IPS-18c (cell line): ENCODE measurements around the gene CCK.

Source experiments
- H3K4me3 ChIP-seq: 2 replicates; pipeline ENCODE4 v1.7.0; 2013; ENCODE audit warnings: low read depth, mild to moderate bottlenecking, low read length, moderate library complexity; ENCODE audit not compliant: insufficient read depth
- H3K9me3 ChIP-seq: one replicate; pipeline ENCODE4 v1.6.1; 2013; ENCODE audit warnings: mild to moderate bottlenecking, low read length, moderate library complexity; ENCODE audit not compliant: control insufficient read depth, insufficient read depth

CCK gene

DNA sequence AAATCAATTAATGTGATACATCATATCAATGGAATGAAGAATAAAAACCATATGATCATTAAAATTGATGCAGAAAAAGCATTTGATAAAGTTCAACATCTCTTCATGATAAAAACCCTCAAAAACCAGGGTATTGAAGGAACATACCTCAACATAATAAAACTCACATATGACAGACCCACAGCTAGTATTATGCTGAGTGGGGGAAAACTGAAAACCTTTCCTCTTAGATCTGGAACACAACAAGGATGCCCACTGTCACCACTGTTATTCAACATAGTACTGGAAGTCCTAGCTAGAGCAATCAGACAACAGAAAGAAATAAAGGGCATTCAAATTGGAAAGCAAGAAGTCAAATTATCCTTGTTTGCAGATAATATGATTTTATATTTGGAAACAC is 30.5 kb downstream of the CCK start:
- H3K9me3 ChIP-seq, result peaks cover 5% of the 10 kb centered on the region
- H3K4me3 ChIP-seq, result no peak overlapping the region

- H3K9me3 ChIP-seq, result no peaks in the 10 kb centered on the region
- no peak overlapping the region for H3K4me3 ChIP-seq
These were observed 35.1 kb downstream of the CCK start for GRCh38 chr3:42230860-42231259.

- H3K9me3 ChIP-seq, result no peaks in the 10 kb centered on the region
- H3K4me3 ChIP-seq, result no peak overlapping the region
These were observed 35.9 kb downstream of the CCK start for GRCh38 chr3:42229942-42230688.

GRCh38 chr3:42229266-42229941 is 36.6 kb downstream of the CCK start:
- no peaks in the 10 kb centered on the region for H3K9me3 ChIP-seq
- no peak overlapping the region for H3K4me3 ChIP-seq

- Histone ChIP-seq H3K4me3 (no peak overlapping the region), H3K9me3 (no peaks in the 10 kb centered on the region)
These were observed 37.2 kb downstream of the CCK start for GRCh38 chr3:42228796-42229195.

GRCh38 chr3:42226470-42227425 is 39.2 kb downstream of the CCK start:
- H3K9me3 ChIP-seq, result no peaks in the 10 kb centered on the region
- no peak overlapping the region for H3K4me3 ChIP-seq

- Histone ChIP-seq H3K9me3 (no peaks in the 10 kb centered on the region), H3K4me3 (no peak overlapping the region)
These were observed 40.3 kb downstream of the CCK start for GRCh38 chr3:42225486-42226363.

DNA sequence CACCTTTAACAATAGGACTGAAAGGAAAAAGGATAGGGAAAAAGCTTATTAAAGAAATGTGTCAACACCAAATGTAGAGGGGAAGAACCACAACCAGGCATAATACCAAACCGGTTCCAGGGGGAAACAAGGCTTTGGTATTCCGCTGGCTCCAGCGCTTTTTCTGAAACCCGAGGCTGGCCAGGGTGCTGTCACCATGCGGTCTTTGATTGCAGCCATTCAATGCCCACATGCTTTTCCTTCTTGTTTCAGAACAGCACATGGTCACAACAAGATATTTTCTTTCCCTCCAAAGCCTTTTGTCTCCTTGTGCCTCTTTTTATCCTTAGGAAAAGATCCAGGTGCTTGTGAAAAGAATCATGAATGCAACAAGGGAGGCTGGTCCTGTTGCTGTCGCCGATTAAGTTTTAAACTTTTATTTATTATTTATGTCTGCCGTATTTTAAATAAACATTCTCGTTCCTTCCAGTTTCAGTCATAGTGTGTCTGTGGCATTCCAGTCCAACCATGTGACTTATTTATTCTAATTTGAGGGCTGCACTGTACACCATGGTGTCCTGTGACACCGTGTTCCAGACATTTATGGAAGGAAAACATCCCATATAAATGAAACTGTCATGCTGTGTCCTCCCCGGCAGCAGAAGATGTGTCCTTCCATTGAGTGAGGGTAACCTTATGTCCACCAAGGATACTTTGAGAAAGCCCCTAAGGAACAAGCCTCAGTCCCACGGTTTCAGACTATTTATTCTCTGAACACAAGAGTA is 41.1 kb downstream of the CCK start:
- H3K9me3 ChIP-seq, result no peaks in the 10 kb centered on the region
- H3K4me3 ChIP-seq, result no peak overlapping the region

- no peak overlapping the region for H3K4me3 ChIP-seq
These were observed 41.8 kb downstream of the CCK start for GRCh38 chr3:42224178-42224577.

GRCh38 chr3:42222942-42223693 is 42.9 kb downstream of the CCK start:
- Histone ChIP-seq H3K9me3 (no peaks in the 10 kb centered on the region), H3K4me3 (no peak overlapping the region)

More at GRCh38 chr3:42224178-42224577, 41.8 kb downstream of the CCK start:
- no peaks in the 10 kb centered on the region for H3K9me3 ChIP-seq

- Histone ChIP-seq H3K4me3 (no peak overlapping the region), H3K9me3 (no peaks in the 10 kb centered on the region)
These were observed 45.4 kb downstream of the CCK start for GRCh38 chr3:42220436-42221121.

- Histone ChIP-seq H3K9me3 (no peaks in the 10 kb centered on the region), H3K4me3 (no peak overlapping the region)
These were observed 49.1 kb downstream of the CCK start for GRCh38 chr3:42216931-42217333.

DNA sequence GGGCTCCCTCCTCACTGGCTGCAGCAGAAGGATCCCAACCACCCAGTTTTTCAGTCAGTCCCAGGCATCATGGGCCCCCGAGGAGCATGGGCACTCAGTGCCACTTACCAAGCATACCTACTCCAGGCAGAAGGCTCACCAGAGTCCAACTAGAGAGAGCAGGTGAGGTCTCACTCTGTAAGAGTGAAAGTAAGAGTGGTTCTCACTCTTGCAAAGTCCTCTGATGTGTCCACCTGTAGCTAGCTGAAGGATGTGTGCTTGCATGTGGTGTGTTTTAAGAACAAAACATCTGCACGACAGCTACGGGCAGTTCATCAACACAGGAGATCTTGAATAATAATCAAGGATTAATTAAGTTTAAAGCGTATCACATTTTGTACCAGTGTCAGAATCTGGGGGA is 49.7 kb downstream of the CCK start:
- H3K4me3 ChIP-seq, result no peak overlapping the region
- H3K9me3 ChIP-seq, result no peaks in the 10 kb centered on the region

DNA sequence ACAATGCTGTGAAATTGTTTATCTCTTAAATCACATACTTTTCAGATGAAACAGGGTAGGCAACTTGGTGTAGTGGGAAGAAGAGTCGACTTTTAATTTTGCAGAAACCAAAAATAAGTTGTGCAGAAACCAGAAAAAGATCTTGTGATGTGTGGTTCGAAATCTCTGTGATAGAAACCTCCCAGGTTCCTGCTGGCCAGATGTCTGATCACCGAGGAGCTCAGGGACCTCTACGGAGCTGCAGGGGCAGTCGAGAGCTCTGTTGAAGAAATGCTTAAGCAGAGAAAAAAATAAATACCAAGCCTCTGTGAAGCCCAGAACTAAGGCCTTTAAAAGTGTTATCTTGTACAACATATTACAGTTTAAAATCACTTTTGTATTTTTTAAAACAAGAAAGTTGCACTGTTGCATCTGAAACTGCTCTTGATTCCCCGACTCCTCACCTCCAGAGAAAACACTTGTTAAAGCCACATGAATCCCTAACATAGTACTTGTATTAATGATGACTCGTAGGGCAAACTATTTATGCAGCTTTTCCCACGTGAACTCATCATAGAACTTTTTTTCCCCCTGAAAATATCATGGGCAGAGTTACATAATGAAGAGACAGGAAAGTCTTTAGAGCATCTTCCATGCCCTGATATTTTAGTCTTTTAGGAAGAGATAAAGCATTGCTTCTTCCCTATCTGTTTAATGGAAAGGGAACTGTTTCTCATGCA is 51.3 kb downstream of the CCK start:
- no peak overlapping the region for H3K4me3 ChIP-seq
- H3K9me3 ChIP-seq, result no peaks in the 10 kb centered on the region

GRCh38 chr3:42214064-42214463 is 51.9 kb downstream of the CCK start:
- H3K4me3 ChIP-seq, result no peak overlapping the region
- no peaks in the 10 kb centered on the region for H3K9me3 ChIP-seq
